ENCODE results near the gene TLR4.

GRCh38 chr9:117746263-117746662 is 42.1 kb downstream of the TLR4 start:
- TF ChIP-seq EZH2 (IDR thresholded peaks at IDR 0.05; ENCODE audit: borderline replicate concordance, control insufficient read depth, low read depth, low read length) (no peak), CTCF (IDR thresholded peaks at IDR 0.05 in 2 of 3, conservative IDR thresholded peaks at IDR 0.05 in 1 of 3; ENCODE audit: control insufficient read depth in 2 of 3, extremely low read depth in 1 of 3, insufficient read depth in 1 of 3, low read depth in 3 of 3, low read length in 3 of 3) (no peak)

Data from GM12878 (cell line).